Measurements from ENCODE around the gene EDNRA. TPM values are rescaled to one million over a fixed set of nuclear protein-coding genes. Genes with fewer than 3 reads are reported as not detected.
A peak's percentile ranks its signal among the peaks of the same experiment; 100 is the strongest.

The EDNRA gene
- total RNA-seq, 4 donors from 2014 or later = 9.7 to 206 (median 42.0) TPM

DNA sequence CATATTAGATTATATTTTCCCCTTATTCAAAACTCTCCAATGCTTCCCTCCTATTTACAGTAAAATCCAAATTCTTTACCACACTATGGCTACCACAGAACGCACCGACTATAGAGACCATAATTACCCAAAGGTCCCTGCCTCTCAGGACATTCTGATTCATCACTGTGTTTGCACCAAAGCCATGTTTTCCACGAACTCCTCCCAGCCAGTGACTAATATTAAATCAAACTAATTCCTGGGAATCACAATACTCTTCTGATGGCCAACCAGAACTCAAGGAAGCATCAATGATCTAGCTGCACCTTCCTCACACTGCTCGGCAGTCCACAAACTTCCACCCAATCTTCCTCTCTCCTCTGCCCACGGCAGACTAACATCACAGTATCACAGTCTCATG is 24.2 kb upstream of the EDNRA start:
- H3K4me1 ChIP-seq = no peaks in the 10 kb centered on the region
- no peak overlapping the region for H3K27ac ChIP-seq
- no peaks in the 10 kb centered on the region for H3K36me3 ChIP-seq
- TF ChIP-seq CTCF (IDR thresholded peaks at IDR 0.05) (no peak), POLR2A (IDR thresholded peaks at IDR 0.05) (no peak)
- H3K27me3 ChIP-seq = no peaks in the 10 kb centered on the region
- no peaks in the 10 kb centered on the region for H3K9me3 ChIP-seq
- no peak overlapping the region for H3K4me3 ChIP-seq
- intact Hi-C loops (cut with DNase I; ENCODE audit: low total_unique reads) = no loop called here
- DNase-seq = no peak

DNA sequence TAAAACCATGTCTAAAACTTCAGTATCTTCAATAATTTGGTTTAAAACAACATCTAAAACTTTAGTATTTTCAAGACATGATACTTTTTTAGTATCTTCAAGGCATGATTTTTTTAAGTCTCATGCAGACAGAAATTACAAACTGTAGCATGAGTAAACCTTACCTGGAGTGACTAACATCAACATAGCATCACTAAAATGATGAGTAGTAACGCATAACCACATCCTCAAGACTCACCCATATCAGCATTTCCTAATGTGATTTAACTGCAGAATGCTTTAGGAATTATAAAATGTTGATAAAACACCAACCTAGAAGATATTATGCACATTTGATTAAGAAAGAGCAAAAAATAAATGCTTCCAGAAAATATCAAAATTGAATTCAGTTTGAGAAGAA is 19.7 kb upstream of the EDNRA start:
- Histone ChIP-seq H3K4me3 (no peak overlapping the region), H3K9me3 (peaks cover 0 to 5% of the 10 kb centered on the region in 2 donors), H3K36me3 (no peaks in the 10 kb centered on the region), H3K4me1 (no peaks in the 10 kb centered on the region), H3K27ac (no peak overlapping the region), H3K27me3 (no peaks in the 10 kb centered on the region)
- intact Hi-C loops (cut with DNase I; ENCODE audit: low total_unique reads) = no loop called here
- TF ChIP-seq CTCF (IDR thresholded peaks at IDR 0.05) = no peak
- no peak for TF ChIP-seq POLR2A (IDR thresholded peaks at IDR 0.05)
- DNase-seq = no peak

GRCh38 chr4:147463065-147463464 is 17.8 kb upstream of the EDNRA start:
- no peak for DNase-seq
- Histone ChIP-seq H3K27ac (peak overlapping the region in 1 of 2 donors; percentile 56), H3K4me3 (no peak overlapping the region), H3K36me3 (no peaks in the 10 kb centered on the region), H3K27me3 (no peaks in the 10 kb centered on the region), H3K4me1 (no peaks in the 10 kb centered on the region), H3K9me3 (peaks cover 0 to 5% of the 10 kb centered on the region in 2 donors)
- TF ChIP-seq CTCF (IDR thresholded peaks at IDR 0.05) (no peak), POLR2A (IDR thresholded peaks at IDR 0.05) (no peak)
- intact Hi-C loops (cut with DNase I; ENCODE audit: low total_unique reads) = no loop called here

- Histone ChIP-seq H3K36me3 (no peaks in the 10 kb centered on the region), H3K27me3 (no peaks in the 10 kb centered on the region), H3K4me3 (no peak overlapping the region), H3K27ac (no peak overlapping the region), H3K4me1 (no peaks in the 10 kb centered on the region), H3K9me3 (peaks cover 0 to 5% of the 10 kb centered on the region in 2 donors)
- DNase-seq = no peak
- TF ChIP-seq CTCF (IDR thresholded peaks at IDR 0.05) (no peak), POLR2A (IDR thresholded peaks at IDR 0.05) (no peak)
- intact Hi-C loops (cut with DNase I; ENCODE audit: low total_unique reads) = no loop called here
These were observed 15.4 kb upstream of the EDNRA start for GRCh38 chr4:147465461-147465860.

DNA sequence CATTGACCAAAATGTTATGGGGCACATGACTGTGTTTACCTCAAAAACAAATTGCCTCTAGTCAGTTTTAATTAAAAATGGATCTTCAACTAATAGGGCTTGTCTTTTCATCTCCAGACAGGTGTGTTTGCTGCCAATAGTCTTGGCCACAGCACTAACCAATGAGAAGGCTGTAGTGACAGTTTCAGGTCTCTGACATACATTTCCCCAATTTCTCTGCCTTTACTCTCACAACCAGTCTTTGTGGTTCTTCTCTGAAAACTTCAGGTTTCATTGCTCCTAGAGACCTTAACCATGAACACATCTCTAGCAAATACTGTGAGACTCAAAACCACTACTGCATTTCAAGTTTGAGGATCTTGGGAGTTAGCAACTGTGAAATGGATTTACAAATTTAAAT is 3.5 kb upstream of the EDNRA start:
- H3K27ac ChIP-seq = no peak overlapping the region
- DNase-seq = no peak
- H3K27me3 ChIP-seq = no peaks in the 10 kb centered on the region
- H3K4me3 ChIP-seq = no peak overlapping the region
- no peaks in the 10 kb centered on the region for H3K36me3 ChIP-seq
- intact Hi-C loops (cut with DNase I; ENCODE audit: low total_unique reads) = no loop called here
- TF ChIP-seq CTCF (IDR thresholded peaks at IDR 0.05) = no peak
- TF ChIP-seq POLR2A (IDR thresholded peaks at IDR 0.05) = no peak
- no peaks in the 10 kb centered on the region for H3K9me3 ChIP-seq
- no peaks in the 10 kb centered on the region for H3K4me1 ChIP-seq
